GM23248 (cell line): ENCODE measurements around the gene ARHGEF4. TPM values are rescaled to one million over a fixed set of nuclear protein-coding genes. Genes with fewer than 3 reads are reported as not detected.

Source experiments
- DNase-seq: peaks from one replicate; pipeline ENCODE4 v3.0.0-alpha.2; 2015
- H2AFZ ChIP-seq: fragments of 200-600 bp; sonication (generic); 2 replicates; pipeline ENCODE4 v1.6.1; 2016; ENCODE audit warnings: antibody characterized with exemption
- H3F3A ChIP-seq: fragments of 200-600 bp; sonication (generic); 2 replicates; pipeline ENCODE4 v1.6.1; 2016; ENCODE audit warnings: mild to moderate bottlenecking, antibody characterized with exemption, mixed run types; ENCODE audit not compliant: insufficient read depth
- H3K27ac ChIP-seq: fragments of 200-600 bp; sonication (generic); 2 replicates; pipeline ENCODE4 v1.5.1; 2016; ENCODE audit warnings: mild to moderate bottlenecking
- H3K27me3 ChIP-seq: fragments of 200-600 bp; sonication (generic); replicated peaks from 2 replicates; pipeline ENCODE4 v1.6.1; 2016; ENCODE audit warnings: mild to moderate bottlenecking; ENCODE audit not compliant: insufficient read depth
- H3K36me3 ChIP-seq: fragments of 200-600 bp; sonication (generic); 2 replicates; pipeline ENCODE4 v1.6.1; 2016; ENCODE audit warnings: low read depth, mild to moderate bottlenecking
- H3K4me1 ChIP-seq: fragments of 200-600 bp; sonication (generic); 2 replicates; pipeline ENCODE4 v1.6.1; 2016; ENCODE audit warnings: mild to moderate bottlenecking; ENCODE audit not compliant: insufficient read depth
- H3K4me2 ChIP-seq: fragments of 200-600 bp; sonication (generic); one replicate; pipeline ENCODE4 v1.6.1; 2016; ENCODE audit warnings: mild to moderate bottlenecking; ENCODE audit not compliant: unreplicated experiment
- H3K4me3 ChIP-seq: fragments of 200-600 bp; sonication (generic); 2 replicates; pipeline ENCODE4 v1.5.1; 2016; ENCODE audit warnings: mild to moderate bottlenecking
- H3K79me2 ChIP-seq: fragments of 200-600 bp; sonication (generic); 2 replicates; pipeline ENCODE4 v1.6.1; 2016; ENCODE audit warnings: mild to moderate bottlenecking; ENCODE audit not compliant: insufficient read depth
- H3K9ac ChIP-seq: fragments of 200-600 bp; sonication (generic); 2 replicates; pipeline ENCODE4 v1.6.1; 2016; ENCODE audit warnings: mild to moderate bottlenecking
- H3K9me2 ChIP-seq: fragments of 200-600 bp; sonication (generic); 2 replicates; pipeline ENCODE4 v1.6.1; 2016; ENCODE audit warnings: mixed run types, mild to moderate bottlenecking, moderate library complexity; ENCODE audit not compliant: insufficient read depth
- H3K9me3 ChIP-seq: fragments of 200-600 bp; sonication (generic); one replicate; pipeline ENCODE4 v1.6.1; 2017; ENCODE audit warnings: low read depth
- H4K20me1 ChIP-seq: fragments of 200-600 bp; sonication (generic); 2 replicates; pipeline ENCODE4 v1.6.0; 2016; ENCODE audit not compliant: insufficient read depth
- EZH2 ChIP-seq: fragments of 200-600 bp; sonication (generic); IDR thresholded peaks from 2 replicates; pipeline ENCODE4 v1.6.1; 2018; ENCODE audit warnings: antibody characterized with exemption, mild to moderate bottlenecking; ENCODE audit not compliant: insufficient read depth, poor library complexity, severe bottlenecking
- EZH2phosphoT487 ChIP-seq: fragments of 200-600 bp; sonication (generic); IDR thresholded peaks from 2 replicates; pipeline ENCODE4 v1.6.1; 2018; ENCODE audit warnings: antibody characterized with exemption, moderate library complexity, mild to moderate bottlenecking, low read depth; ENCODE audit not compliant: insufficient read depth
- WGBS, 2 experiments: methylation state at CpG; one replicate each; pipeline ENCODE4 v1.1.6; 2015 to 2017; ENCODE audit warnings: low lambda C conversion rate in 2 of 2, low coverage in 1 of 2; ENCODE audit errors: missing lambda C conversion rate in 2 of 2; 5-methylcytosine and 5-hydroxymethylcytosine counted together
- in situ Hi-C: fragments of 300-500 bp; cut with MboI; formaldehyde crosslinking; loops from 2 replicates; pipeline ENCODE4 v1.15.0; 2020
- polyA plus RNA-seq: library from polyadenylated mRNA; unstranded; fragments of >200 nt; fragmentation: Nextera tagmentation; extraction: Ambion mirVana; gene quantifications from 2 replicates; pipeline ENCODE4 v1.2.1, GENCODE V29; 2016
- total RNA-seq: library from RNA; depleted of rRNA; stranded (reverse); fragments of >200 nt; shearing (Covaris generic); gene quantifications from 2 replicates; pipeline ENCODE4 v1.2.3, GENCODE V29; 2014

ARHGEF4 gene
- total and polyA plus RNA-seq, 2 experiments from 2014 or later, result 7.4 to 26.0 TPM

DNA sequence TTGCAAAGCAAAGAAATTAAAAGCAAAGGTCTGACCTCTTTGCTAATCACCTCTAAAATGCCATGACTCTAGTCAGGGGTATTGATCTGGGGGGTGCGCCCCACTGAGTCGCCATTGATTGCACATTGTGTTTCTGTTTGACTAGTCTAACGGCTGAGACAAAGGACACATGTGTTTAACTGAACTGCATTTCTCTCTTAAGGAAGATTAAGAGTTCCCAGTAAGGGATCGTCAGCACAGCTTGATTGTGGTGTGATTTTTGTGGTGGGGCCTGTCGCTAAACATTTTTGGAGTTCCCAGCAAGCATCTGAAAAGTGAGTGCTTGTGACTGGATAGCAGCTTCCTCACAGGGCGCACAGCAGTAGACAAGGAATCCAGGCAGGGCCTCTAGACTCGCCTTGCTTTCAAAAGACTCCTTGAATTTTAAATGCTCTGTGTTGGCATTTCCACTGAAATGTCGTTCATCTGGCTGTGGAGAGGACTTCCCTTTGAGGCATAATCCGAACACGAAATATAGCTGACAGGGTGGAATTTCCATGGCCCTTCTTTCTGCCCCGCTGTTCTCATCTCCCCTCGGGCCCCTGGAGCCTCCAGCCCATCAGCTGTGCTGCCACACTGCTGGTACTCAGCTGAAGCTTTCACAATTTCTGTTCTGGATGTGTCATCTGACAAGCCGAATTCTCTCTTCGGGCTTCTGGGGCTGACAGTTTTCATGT, 130.2 kb downstream of the ARHGEF4 start:
- no peaks in the 10 kb centered on the region for H3K36me3 ChIP-seq
- no peak overlapping the region for H2AFZ ChIP-seq
- no peaks in the 10 kb centered on the region for H3K79me2 ChIP-seq
- H3K4me3 ChIP-seq, result no peak overlapping the region
- no peaks in the 10 kb centered on the region for H3K9me3 ChIP-seq
- H3K27me3 ChIP-seq, result peaks cover 51% of the 10 kb centered on the region
- no peak for DNase-seq
- TF ChIP-seq EZH2 (no peak), EZH2phosphoT487 (no peak)
- no peak overlapping the region for H3K27ac ChIP-seq
- no peaks in the 10 kb centered on the region for H3F3A ChIP-seq
- no peak overlapping the region for H3K4me2 ChIP-seq
- H3K9ac ChIP-seq, result no peak overlapping the region
- no peaks in the 10 kb centered on the region for H3K9me2 ChIP-seq
- H3K4me1 ChIP-seq, result no peaks in the 10 kb centered on the region
- in situ Hi-C loops, result no loop called here
- H4K20me1 ChIP-seq, result no peaks in the 10 kb centered on the region
- 19% methylated on average over 14 of the region's 14 CpGs for WGBS, 2 experiments

DNA sequence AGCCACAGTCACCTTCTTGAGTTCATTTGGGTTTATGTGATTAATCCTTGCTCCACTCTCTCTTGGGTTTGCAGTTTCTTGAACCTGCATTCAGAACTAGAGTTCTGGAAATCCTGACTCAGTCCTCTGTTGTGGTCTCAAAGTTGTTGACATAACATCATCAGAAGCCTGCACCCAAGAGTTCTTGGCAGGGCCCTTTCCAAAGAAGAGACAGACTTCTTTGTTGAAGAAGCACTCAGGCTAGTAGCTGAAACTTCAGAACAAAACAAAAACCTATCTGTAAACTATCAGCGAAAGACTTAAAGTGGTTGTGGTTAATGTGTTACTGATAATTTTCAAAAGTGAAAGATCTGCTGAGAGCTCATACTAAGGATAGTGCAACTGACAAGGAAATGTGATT, 135.7 kb downstream of the ARHGEF4 start:
- no peaks in the 10 kb centered on the region for H4K20me1 ChIP-seq
- H3K27ac ChIP-seq, result no peak overlapping the region
- no peak overlapping the region for H3K9ac ChIP-seq
- H3K9me2 ChIP-seq, result no peaks in the 10 kb centered on the region
- H3K4me3 ChIP-seq, result no peak overlapping the region
- no peaks in the 10 kb centered on the region for H3K9me3 ChIP-seq
- H3F3A ChIP-seq, result no peaks in the 10 kb centered on the region
- 26 to 35% methylated on average over 1 of the region's 1 CpG for WGBS, 2 experiments
- no peaks in the 10 kb centered on the region for H3K36me3 ChIP-seq
- peak; percentile 21 for DNase-seq
- H3K79me2 ChIP-seq, result no peaks in the 10 kb centered on the region
- H3K4me2 ChIP-seq, result no peak overlapping the region
- in situ Hi-C loops, result no loop called here
- no peaks in the 10 kb centered on the region for H3K4me1 ChIP-seq
- H3K27me3 ChIP-seq, result peaks cover 19% of the 10 kb centered on the region; the same call in 1 of the 2 replicates
- H2AFZ ChIP-seq, result no peak overlapping the region
- TF ChIP-seq EZH2, result no peak
- no peak for TF ChIP-seq EZH2phosphoT487

- H3K4me2 ChIP-seq, result no peak overlapping the region
- no peaks in the 10 kb centered on the region for H3K36me3 ChIP-seq
- in situ Hi-C loops, result no loop called here
- no peaks in the 10 kb centered on the region for H4K20me1 ChIP-seq
- no peak for TF ChIP-seq EZH2
- TF ChIP-seq EZH2phosphoT487, result no peak
- no peaks in the 10 kb centered on the region for H3K9me3 ChIP-seq
- no peak overlapping the region for H3K4me3 ChIP-seq
- no peaks in the 10 kb centered on the region for H3K4me1 ChIP-seq
- WGBS, 2 experiments, result 44 to 45% methylated on average over 11 of the region's 11 CpGs
- H3K9ac ChIP-seq, result no peak overlapping the region
- H3K9me2 ChIP-seq, result no peaks in the 10 kb centered on the region
- H3K27ac ChIP-seq, result no peak overlapping the region
- H3K27me3 ChIP-seq, result peaks cover 11% of the 10 kb centered on the region; the same call in 1 of the 2 replicates
- H2AFZ ChIP-seq, result no peak overlapping the region
- H3F3A ChIP-seq, result no peaks in the 10 kb centered on the region
- no peaks in the 10 kb centered on the region for H3K79me2 ChIP-seq
- no peak for DNase-seq
Observed at GRCh38 chr2:130975729-130976128, 139.0 kb downstream of the ARHGEF4 start.

DNA sequence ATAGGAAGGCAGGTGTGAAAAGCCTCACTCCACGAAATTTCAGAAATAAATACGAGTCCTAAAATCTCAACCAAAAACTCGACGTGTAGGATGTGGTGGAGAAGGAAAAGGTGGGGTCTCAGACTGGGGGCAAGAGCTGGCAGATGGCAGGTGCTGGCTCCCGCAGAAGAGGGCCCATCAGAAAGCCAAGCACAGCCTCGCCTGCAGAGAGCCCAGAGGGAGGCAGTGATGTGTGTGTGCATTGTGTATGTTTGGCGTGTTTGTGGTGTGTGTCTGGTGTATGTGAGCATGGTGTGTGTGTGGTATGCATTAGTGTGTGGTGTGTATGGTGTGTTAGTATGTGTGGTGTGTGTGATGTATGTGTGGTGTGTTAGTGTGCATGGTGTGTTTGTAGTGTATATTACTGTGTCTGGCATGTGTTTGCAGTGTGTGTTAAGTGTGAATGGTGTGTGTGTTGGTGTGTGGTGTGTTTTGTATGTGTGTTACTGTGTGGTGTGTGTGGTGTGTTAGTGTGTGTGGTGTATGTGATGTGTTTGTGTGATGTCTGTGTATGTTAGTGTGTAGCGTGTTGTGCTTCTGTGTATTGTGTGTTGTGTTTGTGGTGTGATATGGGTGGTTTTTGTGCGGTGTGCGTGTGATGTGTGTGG, 140.0 kb downstream of the ARHGEF4 start:
- no peak for TF ChIP-seq EZH2
- TF ChIP-seq EZH2phosphoT487, result no peak
- Histone ChIP-seq H3K9me3 (no peaks in the 10 kb centered on the region), H3K4me1 (no peaks in the 10 kb centered on the region), H4K20me1 (no peaks in the 10 kb centered on the region), H3F3A (no peaks in the 10 kb centered on the region), H3K9me2 (no peaks in the 10 kb centered on the region), H3K27me3 (peaks cover 12% of the 10 kb centered on the region; the same call in 1 of the 2 replicates), H3K9ac (no peak overlapping the region), H3K4me3 (no peak overlapping the region), H2AFZ (no peak overlapping the region), H3K4me2 (no peak overlapping the region), H3K79me2 (no peaks in the 10 kb centered on the region), H3K27ac (no peak overlapping the region), H3K36me3 (no peaks in the 10 kb centered on the region)
- 55 to 61% methylated on average over 10 of the region's 10 CpGs for WGBS, 2 experiments
- no peak for DNase-seq
- in situ Hi-C loops, result no loop called here
